Mesendoderm (in vitro differentiated cells): ENCODE data around the gene AGRN.
"Not testable (repeated sequence)": the region's sequence is repeated elsewhere in the genome, so short reads cannot be mapped to it uniquely, and the experiment has no call there.

ENCODE experiments used
- DNase-seq: peaks from one replicate; pipeline ENCODE4 v3.0.0; 2013
- H2AK5ac ChIP-seq: 2 replicates; pipeline ENCODE4 v1.6.1; 2013; ENCODE audit warnings: low read length, inconsistent platforms
- H2BK120ac ChIP-seq: 2 replicates; pipeline ENCODE4 v1.6.1; 2013; ENCODE audit warnings: low read depth, mild to moderate bottlenecking, low read length, moderate library complexity, mixed read lengths
- H2BK15ac ChIP-seq: replicated peaks from 2 replicates; pipeline ENCODE4 v1.6.1; 2013; ENCODE audit warnings: low read depth, mild to moderate bottlenecking, moderate library complexity
- H2BK5ac ChIP-seq: 2 replicates; pipeline ENCODE4 v1.6.1; 2013; ENCODE audit warnings: low read length, inconsistent platforms
- H3K18ac ChIP-seq: 2 replicates; pipeline ENCODE4 v1.6.1; 2013; ENCODE audit warnings: mild to moderate bottlenecking, low read length, mixed read lengths
- H3K23ac ChIP-seq: one replicate; pipeline ENCODE4 v1.6.1; 2013; ENCODE audit warnings: low read length
- H3K27ac ChIP-seq: 2 replicates; pipeline ENCODE4 v1.5.1; 2013; ENCODE audit warnings: low read depth, mild to moderate bottlenecking, inconsistent platforms, low read length, moderate library complexity
- H3K27me3 ChIP-seq: 2 replicates; pipeline ENCODE4 v1.6.1; 2013; ENCODE audit warnings: low read length, control low read depth, mild to moderate bottlenecking, inconsistent platforms; ENCODE audit not compliant: insufficient read depth, poor library complexity
- H3K36me3 ChIP-seq: 2 replicates; pipeline ENCODE4 v1.6.1; 2013; ENCODE audit warnings: low read length, inconsistent platforms; ENCODE audit not compliant: control insufficient read depth, insufficient read depth
- H3K4ac ChIP-seq: one replicate; pipeline ENCODE4 v1.6.1; 2013; ENCODE audit warnings: low read depth, mild to moderate bottlenecking, low read length, moderate library complexity
- H3K4me1 ChIP-seq: 2 replicates; pipeline ENCODE4 v1.6.1; 2013; ENCODE audit warnings: low read depth, low read length, inconsistent platforms; ENCODE audit not compliant: control insufficient read depth
- H3K4me2 ChIP-seq: 2 replicates; pipeline ENCODE4 v1.6.1; 2013; ENCODE audit warnings: low read length
- H3K4me3 ChIP-seq: 2 replicates; pipeline ENCODE4 v1.5.1; 2013; ENCODE audit warnings: mild to moderate bottlenecking, low read length
- H3K56ac ChIP-seq: one replicate; pipeline ENCODE4 v1.6.1; 2013; ENCODE audit warnings: low read length
- H3K79me1 ChIP-seq: 2 replicates; pipeline ENCODE4 v1.6.1; 2013; ENCODE audit warnings: low read length, inconsistent platforms
- H3K79me2 ChIP-seq: 2 replicates; pipeline ENCODE4 v1.6.1; 2013; ENCODE audit warnings: mild to moderate bottlenecking, low read length; ENCODE audit not compliant: control insufficient read depth, insufficient read depth
- H3K9ac ChIP-seq: 2 replicates; pipeline ENCODE4 v1.6.1; 2013; ENCODE audit warnings: low read length, inconsistent platforms
- H4K5ac ChIP-seq: one replicate; pipeline ENCODE4 v1.6.1; 2013; ENCODE audit warnings: low read length
- H4K8ac ChIP-seq: one replicate; pipeline ENCODE4 v1.6.1; 2013; ENCODE audit warnings: low read depth, mild to moderate bottlenecking, control low read depth, low read length, moderate library complexity
- WGBS: extraction: QIAGEN DNeasy Blood & Tissue Kit; methylation state at CpG from one replicate; pipeline ENCODE4 v1.1.7; 2013; ENCODE audit warnings: low lambda C conversion rate, missing lambda C conversion rate; ENCODE audit not compliant: insufficient coverage; ENCODE audit errors: extremely low coverage; 5-methylcytosine and 5-hydroxymethylcytosine counted together

Gene AGRN

DNA sequence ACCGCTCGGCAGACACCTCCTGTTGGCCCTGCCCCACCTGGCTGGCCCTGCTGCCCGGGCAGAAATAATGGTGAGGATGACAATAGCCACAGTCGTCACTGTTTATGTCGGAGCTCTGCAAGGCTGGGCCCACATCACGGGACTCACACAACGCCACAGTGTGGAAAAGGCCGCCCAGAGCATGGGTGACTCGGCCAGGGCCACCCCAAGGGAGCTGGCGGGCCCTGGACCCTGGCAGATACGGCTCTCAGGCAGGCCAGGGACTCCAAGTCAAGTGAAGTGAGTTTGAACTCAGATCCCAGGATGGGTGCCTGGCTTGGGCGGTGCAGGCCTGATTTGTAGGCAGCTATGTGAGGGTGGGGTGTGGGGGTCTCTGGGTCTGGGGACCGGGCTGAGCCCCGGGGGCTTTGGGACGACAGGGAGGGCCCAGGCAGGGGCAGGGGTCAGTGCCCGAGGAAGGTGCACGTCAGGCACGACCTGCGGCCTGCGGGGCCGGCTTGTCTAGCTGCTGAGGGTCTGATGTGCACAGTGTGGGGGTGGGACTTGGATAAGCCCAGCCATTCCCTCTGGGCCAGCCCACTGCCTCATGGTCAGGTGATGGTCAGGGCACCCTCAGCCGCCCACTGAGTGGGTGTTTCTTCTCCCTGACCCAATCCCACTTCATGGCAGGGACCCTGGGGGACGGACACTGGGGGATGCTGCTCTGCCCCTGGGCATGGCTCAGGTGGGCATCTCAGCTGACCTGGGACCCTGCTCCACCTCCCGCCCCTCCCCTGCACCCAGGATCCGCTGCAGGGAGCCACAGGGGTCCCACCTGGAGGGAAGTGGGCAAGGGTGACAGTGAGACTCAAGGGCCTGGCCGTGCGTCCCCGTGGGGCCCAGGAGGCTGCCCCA is 53.2 kb downstream of the AGRN start:
- Histone ChIP-seq H3K27me3 (no peaks in the 10 kb centered on the region), H3K4me2 (no peak overlapping the region), H2BK120ac (no peak overlapping the region), H3K4me1 (no peaks in the 10 kb centered on the region), H2BK15ac (no peak overlapping the region), H3K56ac (no peak overlapping the region), H3K23ac (no peak overlapping the region), H3K27ac (no peak overlapping the region), H3K18ac (no peak overlapping the region), H3K4ac (no peak overlapping the region), H2AK5ac (no peak overlapping the region), H3K36me3 (no peaks in the 10 kb centered on the region), H4K8ac (no peak overlapping the region), H3K79me2 (no peaks in the 10 kb centered on the region), H4K5ac (no peak overlapping the region), H3K4me3 (no peak overlapping the region), H3K79me1 (no peaks in the 10 kb centered on the region), H2BK5ac (no peak overlapping the region), H3K9ac (no peak overlapping the region)
- no CpG with 5 or more reads among the region's 28 CpGs for WGBS
- DNase-seq = no peak

DNA sequence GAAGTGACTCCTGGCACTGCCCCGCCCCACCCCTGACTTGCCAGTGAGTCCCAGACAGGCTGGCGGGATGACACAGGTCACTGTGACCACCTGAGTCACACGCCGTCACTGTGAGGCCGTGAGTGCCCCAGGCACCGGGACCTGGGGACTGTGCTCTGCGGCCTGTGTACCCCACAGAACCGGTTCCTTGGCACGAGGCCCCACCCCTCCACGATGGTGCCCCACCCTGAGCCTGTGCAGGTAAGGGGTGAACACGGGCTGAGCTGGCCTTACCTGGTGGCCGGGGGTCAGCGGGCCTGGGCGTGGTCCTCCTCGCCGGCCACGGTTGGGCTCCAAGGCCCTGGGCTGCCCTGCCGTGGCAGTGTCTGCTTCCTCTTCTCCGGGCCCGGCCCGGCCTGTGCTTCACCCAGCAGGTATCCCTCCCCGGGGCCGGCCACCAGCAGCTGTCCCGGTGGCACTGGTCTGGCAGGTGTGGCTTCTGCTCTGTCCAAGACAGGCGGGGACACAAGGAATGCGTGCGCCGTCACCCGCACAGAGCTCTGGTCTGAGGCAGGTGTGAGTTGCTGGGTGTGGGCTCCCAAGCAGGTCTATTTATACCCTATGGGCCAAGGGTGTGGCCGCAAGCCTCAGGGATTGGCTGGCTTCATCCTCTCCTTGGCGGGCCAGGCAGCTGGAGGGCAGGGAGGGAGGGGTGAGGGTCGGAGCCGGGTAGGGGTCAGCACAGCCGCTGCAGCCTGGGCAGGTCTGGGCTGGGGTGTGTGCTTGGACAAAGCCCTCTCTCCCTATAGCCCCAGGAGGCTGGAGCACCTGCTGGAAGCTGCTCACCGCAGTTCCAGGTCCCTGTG is 54.0 kb downstream of the AGRN start, which contains the start of gene RNF223:
RNF223 (minus strand) TSS at position 564 of the 845 bp plus-strand sequence. CDS start 1,740 bp downstream, outside the sequence.
- Histone ChIP-seq H3K18ac (no peak within 1 kb of the TSS), H2BK5ac (no peak within 1 kb of the TSS), H3K9ac (no peak within 1 kb of the TSS), H4K5ac (no peak within 1 kb of the TSS), H3K4me3 (no peak within 1 kb of the TSS), H3K36me3 (no peaks in the 10 kb centered on the region), H3K79me1 (no peaks in the 10 kb centered on the region), H3K4me1 (no peaks in the 10 kb centered on the region), H3K27ac (no peak within 1 kb of the TSS), H3K27me3 (no peaks in the 10 kb centered on the region), H2BK120ac (no peak within 1 kb of the TSS), H3K4me2 (no peak within 1 kb of the TSS), H2AK5ac (no peak within 1 kb of the TSS), H2BK15ac (no peak within 1 kb of the TSS), H3K79me2 (no peaks in the 10 kb centered on the region), H3K23ac (no peak within 1 kb of the TSS), H3K4ac (no peak within 1 kb of the TSS), H4K8ac (no peak within 1 kb of the TSS), H3K56ac (no peak within 1 kb of the TSS)
- WGBS = no CpG with 5 or more reads among the region's 35 CpGs
- no peak for DNase-seq

DNA sequence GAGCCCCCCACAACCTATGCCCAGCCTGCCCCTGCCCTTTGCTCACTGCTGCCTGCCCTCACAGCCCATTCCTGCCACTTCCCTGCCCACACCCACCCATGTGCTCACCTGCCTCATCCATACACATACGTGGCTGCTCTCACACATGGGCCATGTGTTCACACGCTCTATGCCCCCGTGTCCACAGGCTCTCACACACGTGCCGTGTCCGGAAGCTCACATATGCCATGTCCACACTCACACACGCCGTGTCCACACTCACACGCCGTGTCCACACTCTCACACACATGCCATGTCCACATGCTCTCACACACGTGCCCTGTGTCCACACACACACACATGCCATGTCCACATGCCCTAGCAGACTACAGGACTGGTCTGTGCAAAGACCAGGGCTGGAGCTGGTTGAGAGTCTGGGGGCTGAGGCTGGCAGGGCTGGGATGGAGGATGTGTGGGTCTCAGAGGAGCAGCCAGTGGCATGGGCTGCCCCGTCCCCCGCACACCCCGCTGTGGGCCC is 54.8 kb downstream of the AGRN start:
- Histone ChIP-seq H2AK5ac (no peak overlapping the region), H3K4me1 (no peaks in the 10 kb centered on the region), H4K8ac (no peak overlapping the region), H3K4ac (no peak overlapping the region), H2BK15ac (no peak overlapping the region), H2BK5ac (no peak overlapping the region), H3K4me2 (no peak overlapping the region), H3K4me3 (no peak overlapping the region), H3K56ac (no peak overlapping the region), H3K27me3 (no peaks in the 10 kb centered on the region), H4K5ac (no peak overlapping the region), H3K27ac (no peak overlapping the region), H3K9ac (no peak overlapping the region), H3K36me3 (no peaks in the 10 kb centered on the region), H3K23ac (no peak overlapping the region), H3K79me1 (no peaks in the 10 kb centered on the region), H3K18ac (no peak overlapping the region), H3K79me2 (no peaks in the 10 kb centered on the region), H2BK120ac (no peak overlapping the region)
- no CpG with 5 or more reads among the region's 14 CpGs for WGBS
- DNase-seq = no peak

DNA sequence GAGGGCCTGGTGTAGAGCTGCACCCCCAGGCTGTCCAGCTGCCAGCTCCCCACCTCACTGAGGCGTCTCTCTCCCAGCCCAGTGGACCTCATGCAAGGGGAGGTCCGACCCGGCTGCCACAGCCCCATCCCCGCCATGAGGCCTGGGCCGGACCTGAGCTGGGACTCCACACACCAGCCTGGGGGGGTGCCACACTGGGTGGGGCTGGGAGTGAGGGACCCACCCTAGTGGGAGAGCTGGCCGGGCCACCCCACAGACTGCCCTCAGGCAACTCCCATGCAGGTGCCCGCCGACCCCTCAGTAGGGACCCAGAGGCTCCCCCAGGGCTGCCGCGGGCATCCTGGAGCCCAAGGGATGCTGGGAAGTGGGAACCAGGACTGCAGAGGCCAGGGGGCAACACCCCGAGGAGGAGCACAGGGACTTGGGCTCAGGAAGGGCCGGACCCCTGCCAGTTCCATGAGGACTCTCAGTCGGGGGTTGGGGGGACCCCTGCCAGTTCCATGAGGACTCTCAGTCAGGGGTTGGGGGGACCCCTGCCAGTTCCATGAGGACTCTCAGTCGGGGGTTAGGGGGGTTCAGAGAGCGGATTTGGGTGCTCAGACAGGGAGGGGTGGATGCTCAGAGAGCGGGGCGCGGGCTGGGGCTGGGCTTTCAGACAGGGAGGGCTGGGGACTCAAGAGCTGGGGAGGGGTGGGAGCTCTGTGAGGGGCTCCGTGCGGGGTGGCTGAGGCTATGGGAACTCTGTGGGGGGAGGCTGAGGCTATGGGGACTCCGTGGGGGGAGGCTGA is 55.4 kb downstream of the AGRN start:
- WGBS = no CpG with 5 or more reads among the region's 21 CpGs
- no peak overlapping the region for H3K4me2 ChIP-seq
- no peak overlapping the region for H3K4ac ChIP-seq
- H3K4me1 ChIP-seq = no peaks in the 10 kb centered on the region
- H2BK15ac ChIP-seq = no peak overlapping the region
- no peak overlapping the region for H3K56ac ChIP-seq
- DNase-seq = no peak
- no peak overlapping the region for H3K18ac ChIP-seq
- no peak overlapping the region for H2BK5ac ChIP-seq
- no peak overlapping the region for H3K27ac ChIP-seq
- H3K23ac ChIP-seq = no peak overlapping the region
- no peak overlapping the region for H3K4me3 ChIP-seq
- no peak overlapping the region for H2AK5ac ChIP-seq
- no peak overlapping the region for H4K5ac ChIP-seq
- H3K36me3 ChIP-seq = no peaks in the 10 kb centered on the region
- H4K8ac ChIP-seq = no peak overlapping the region
- no peaks in the 10 kb centered on the region for H3K27me3 ChIP-seq
- H3K79me2 ChIP-seq = no peaks in the 10 kb centered on the region
- no peaks in the 10 kb centered on the region for H3K79me1 ChIP-seq
- no peak overlapping the region for H3K9ac ChIP-seq
- no peak overlapping the region for H2BK120ac ChIP-seq

DNA sequence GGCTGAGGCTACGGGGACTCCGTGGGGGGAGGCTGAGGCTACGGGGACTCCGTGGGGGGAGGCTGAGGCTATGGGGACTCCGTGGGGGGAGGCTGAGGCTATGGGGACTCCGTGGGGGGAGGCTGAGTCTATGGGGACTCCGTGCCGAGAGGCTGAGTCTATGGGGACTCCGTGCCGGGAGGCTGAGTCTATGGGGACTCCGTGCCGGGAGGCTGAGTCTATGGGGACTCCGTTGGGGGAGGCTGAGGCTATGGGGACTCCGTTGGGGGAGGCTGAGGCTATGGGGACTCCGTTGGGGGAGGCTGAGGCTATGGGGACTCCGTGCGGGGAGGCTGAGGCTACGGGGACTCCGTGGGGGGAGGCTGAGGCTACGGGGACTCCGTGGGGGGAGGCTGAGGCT is 57.5 kb downstream of the AGRN start:
- not testable (repeated sequence) for H3K9ac ChIP-seq, H3K79me2 ChIP-seq, H3K18ac ChIP-seq, H2AK5ac ChIP-seq, H3K79me1 ChIP-seq, H2BK15ac ChIP-seq, H2BK5ac ChIP-seq, H3K36me3 ChIP-seq, DNase-seq, H2BK120ac ChIP-seq, H3K23ac ChIP-seq, H4K8ac ChIP-seq, H3K27me3 ChIP-seq, H3K4me2 ChIP-seq, H3K4me1 ChIP-seq, H3K4me3 ChIP-seq, H3K56ac ChIP-seq, H4K5ac ChIP-seq, H3K4ac ChIP-seq, H3K27ac ChIP-seq
- no CpG with 5 or more reads among the region's 21 CpGs for WGBS
